AG04450 (cell line): Measurements from ENCODE around the gene KIAA0040. TPM values are rescaled to one million over a fixed set of nuclear protein-coding genes. Genes with fewer than 3 reads are reported as not detected.

Experiments used
- CTCF ChIA-PET: fragments of 300-600, 350-600 bp; formaldehyde crosslinking; extraction: SDS; loops from one replicate; lab custom pipeline; 2022; ENCODE audit warnings: antibody characterized with exemption, inconsistent platforms; lab: Charles Lee
- POLR2A ChIA-PET: fragments of 350-600 bp; formaldehyde crosslinking; extraction: SDS; loops from one replicate; lab custom pipeline; 2021; ENCODE audit warnings: antibody characterized with exemption, inconsistent platforms; lab: Yijun Ruan, JAX
- DNase-seq: peaks from one replicate; pipeline ENCODE4 v3.0.0-alpha.2; 2011; ENCODE audit warnings: low read depth, low spot score
- H3K27ac ChIP-seq: one replicate; pipeline ENCODE4 v1.5.1; 2012; ENCODE audit warnings: low read depth, low read length, control low read depth
- H3K27me3 ChIP-seq: one replicate; pipeline ENCODE4 v1.6.0; 2012; ENCODE audit warnings: low read length; ENCODE audit not compliant: control insufficient read depth, insufficient read depth
- H3K4me3 ChIP-seq: 2 replicates; pipeline ENCODE4 v1.5.1; 2011; ENCODE audit warnings: mild to moderate bottlenecking, low read depth, low read length, control low read depth
- H3K9me3 ChIP-seq: 2 replicates; pipeline ENCODE4 v1.5.1; 2012; ENCODE audit warnings: low read length; ENCODE audit not compliant: control insufficient read depth, insufficient read depth
- polyA plus RNA-seq: library from polyadenylated mRNA; depleted of rRNA; stranded (reverse); fragments of >200 nt; gene quantifications from 2 replicates; pipeline ENCODE4 v1.2.3, GENCODE V29; 2011
- TF ChIP-seq, protein P1 (sequence below): IDR thresholded peaks from 2 replicates; pipeline ENCODE4 v1.5.1; 2011; ENCODE audit warnings: low read depth, low read length, control low read depth, inconsistent platforms

Gene KIAA0040
- polyA plus RNA-seq, 1 experiment: not detected

DNA sequence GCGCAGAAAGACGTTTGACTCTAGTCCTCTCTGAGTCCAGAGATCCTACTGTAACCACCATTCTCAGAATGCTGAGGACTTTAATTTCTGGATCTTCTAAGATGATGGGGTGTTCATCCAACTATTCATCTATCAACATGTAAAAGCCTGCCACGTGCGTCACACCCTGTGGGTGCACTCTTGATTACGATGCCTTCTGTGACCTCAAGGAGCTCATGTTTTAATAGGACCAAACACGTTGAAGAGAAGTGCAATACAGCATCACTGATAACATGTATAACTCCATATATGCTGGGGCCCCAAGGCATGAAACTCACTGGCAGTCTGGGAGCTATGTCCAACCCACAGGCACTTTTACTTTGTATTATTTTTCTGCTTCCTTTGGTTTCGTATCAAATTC lies 19.0 kb downstream of the KIAA0040 start:
- H3K27ac ChIP-seq: no peak overlapping the region
- ChIA-PET POLR2A (no interaction called here), CTCF (interaction anchor here (1.0 to 1.5 kb wide), 2 partner anchors 21 to 25 kb away, joined by 3 to 9 read pairs; no protein-coding TSS in a partner anchor)
- H3K9me3 ChIP-seq: no peaks in the 10 kb centered on the region
- TF ChIP-seq, protein P1, sequence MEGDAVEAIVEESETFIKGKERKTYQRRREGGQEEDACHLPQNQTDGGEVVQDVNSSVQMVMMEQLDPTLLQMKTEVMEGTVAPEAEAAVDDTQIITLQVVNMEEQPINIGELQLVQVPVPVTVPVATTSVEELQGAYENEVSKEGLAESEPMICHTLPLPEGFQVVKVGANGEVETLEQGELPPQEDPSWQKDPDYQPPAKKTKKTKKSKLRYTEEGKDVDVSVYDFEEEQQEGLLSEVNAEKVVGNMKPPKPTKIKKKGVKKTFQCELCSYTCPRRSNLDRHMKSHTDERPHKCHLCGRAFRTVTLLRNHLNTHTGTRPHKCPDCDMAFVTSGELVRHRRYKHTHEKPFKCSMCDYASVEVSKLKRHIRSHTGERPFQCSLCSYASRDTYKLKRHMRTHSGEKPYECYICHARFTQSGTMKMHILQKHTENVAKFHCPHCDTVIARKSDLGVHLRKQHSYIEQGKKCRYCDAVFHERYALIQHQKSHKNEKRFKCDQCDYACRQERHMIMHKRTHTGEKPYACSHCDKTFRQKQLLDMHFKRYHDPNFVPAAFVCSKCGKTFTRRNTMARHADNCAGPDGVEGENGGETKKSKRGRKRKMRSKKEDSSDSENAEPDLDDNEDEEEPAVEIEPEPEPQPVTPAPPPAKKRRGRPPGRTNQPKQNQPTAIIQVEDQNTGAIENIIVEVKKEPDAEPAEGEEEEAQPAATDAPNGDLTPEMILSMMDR: no peak
- no peaks in the 10 kb centered on the region for H3K27me3 ChIP-seq
- DNase-seq: no peak
- H3K4me3 ChIP-seq: no peak overlapping the region

DNA sequence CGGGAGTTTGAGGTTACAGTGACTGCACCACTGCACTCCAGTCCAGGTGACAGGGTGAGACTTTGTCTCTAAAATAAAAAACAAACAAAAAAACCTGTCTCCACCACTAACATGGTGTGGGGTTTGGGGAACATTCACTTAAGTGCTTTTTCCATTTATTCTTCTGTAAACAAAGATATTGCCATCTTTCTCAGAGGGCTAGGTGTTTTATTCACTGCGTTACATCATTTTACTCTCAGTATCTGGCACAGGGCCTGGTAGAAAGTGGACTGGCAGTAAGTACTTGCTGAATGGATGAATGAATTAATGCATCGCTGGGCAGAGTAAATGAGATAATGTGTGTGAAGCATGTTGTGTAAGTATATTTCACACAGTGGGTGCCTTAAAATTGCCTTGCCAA lies 20.1 kb downstream of the KIAA0040 start:
- Histone ChIP-seq H3K4me3 (no peak overlapping the region), H3K9me3 (no peaks in the 10 kb centered on the region), H3K27me3 (no peaks in the 10 kb centered on the region), H3K27ac (no peak overlapping the region)
- no peak for DNase-seq
- TF ChIP-seq, protein P1: no peak
- ChIA-PET POLR2A (no interaction called here), CTCF (no interaction called here)

DNA sequence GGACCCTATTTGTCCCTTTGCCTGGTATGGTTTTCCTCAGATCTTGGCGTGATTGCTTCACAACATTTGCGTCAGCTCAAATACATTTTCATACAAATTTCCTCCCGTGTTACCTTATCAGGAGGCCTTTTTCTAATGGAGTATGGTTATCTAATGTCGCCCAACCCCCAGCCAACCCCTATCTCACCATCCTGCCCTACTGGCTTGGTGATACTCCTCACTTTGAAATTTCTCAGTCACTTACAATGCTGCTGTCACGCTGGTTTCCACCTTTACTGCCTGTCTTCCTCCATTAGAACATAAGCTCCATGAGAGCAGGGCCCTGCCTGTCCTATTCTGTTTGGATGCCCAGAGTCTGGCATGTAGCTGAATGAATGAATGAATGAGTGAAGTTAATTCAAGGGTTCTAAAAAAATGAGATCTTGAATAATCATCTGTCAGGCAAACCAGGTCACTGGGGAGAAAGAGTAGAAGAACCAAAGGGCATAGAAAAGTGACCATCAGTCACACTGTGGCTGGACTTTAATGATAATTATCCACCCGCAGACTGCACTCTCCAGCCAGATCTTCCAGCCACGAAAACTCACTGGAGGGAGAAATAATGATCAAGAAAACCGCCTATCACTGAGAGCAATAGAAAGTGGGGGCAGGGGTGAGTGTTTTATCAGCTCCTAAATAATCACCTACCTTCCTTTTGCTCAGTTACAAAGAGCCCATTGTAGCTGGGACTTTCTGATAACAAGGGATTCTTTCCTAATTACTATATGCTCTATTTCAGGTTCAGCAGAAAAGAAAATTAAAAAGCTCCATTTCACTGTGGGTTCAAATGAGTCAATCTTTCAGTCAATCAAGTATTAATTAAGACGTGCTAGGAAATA lies 21.3 kb downstream of the KIAA0040 start:
- no peaks in the 10 kb centered on the region for H3K9me3 ChIP-seq
- TF ChIP-seq, protein P1: no peak
- no peak for DNase-seq
- ChIA-PET POLR2A (no interaction called here), CTCF (interaction anchor here (0.7 to 1.4 kb wide), 2 partner anchors 15 to 19 kb away, joined by 3 to 7 read pairs; no protein-coding TSS in a partner anchor)
- H3K27me3 ChIP-seq: no peaks in the 10 kb centered on the region
- no peak overlapping the region for H3K27ac ChIP-seq
- H3K4me3 ChIP-seq: no peak overlapping the region

DNA sequence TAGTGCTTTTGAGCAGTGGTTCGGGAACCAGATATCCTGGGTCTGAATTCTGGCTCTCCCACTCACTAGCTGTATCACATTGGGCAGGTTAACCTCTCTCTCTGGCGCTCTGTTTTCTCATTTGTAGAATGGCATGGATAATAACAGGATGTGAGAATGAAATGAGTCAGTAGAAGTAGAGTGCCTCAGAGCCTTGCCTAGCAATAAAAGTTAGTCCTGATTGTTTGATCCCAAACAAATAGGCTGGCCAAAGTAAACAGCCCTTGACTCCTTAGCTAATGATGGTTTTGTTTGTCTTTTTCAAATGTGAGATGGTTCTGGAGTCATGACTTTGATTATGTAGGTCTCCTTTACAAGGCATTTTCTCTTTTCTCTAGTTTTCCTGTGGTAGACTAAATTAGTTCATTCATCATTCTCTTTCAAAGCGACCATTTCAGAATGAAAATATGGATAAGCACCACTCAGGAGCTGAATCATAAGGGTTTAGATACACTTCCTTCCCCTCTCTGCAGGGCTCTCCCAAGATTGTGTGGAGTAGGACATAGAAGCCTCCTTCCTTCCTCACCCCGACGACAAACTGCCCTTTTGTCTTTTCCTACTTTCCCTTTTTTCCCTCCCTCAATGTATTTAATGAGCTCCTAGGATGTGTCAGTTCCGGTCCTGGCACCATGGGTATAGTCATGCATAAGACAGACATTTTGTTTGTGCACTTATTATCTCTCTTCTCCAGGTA lies 23.1 kb downstream of the KIAA0040 start:
- Histone ChIP-seq H3K4me3 (no peak overlapping the region), H3K27ac (no peak overlapping the region), H3K27me3 (no peaks in the 10 kb centered on the region), H3K9me3 (no peaks in the 10 kb centered on the region)
- ChIA-PET CTCF (interaction anchor here (0.5 to 1.0 kb wide), 2 partner anchors 14 to 18 kb away, joined by 3 to 4 read pairs; no protein-coding TSS in a partner anchor), POLR2A (no interaction called here)
- no peak for DNase-seq
- TF ChIP-seq, protein P1: no peak
